Left renal cortex interstitium (tissue), 4 donors: Measurements from ENCODE around the gene ENKUR. TPM values are rescaled to one million over a fixed set of nuclear protein-coding genes. Genes with fewer than 3 reads are reported as not detected.

Source experiments
- DNase-seq, 4 donors: peaks; one replicate each; pipeline ENCODE4 v3.0.0-alpha.2; 2013; ENCODE audit warnings: low read depth in 4 of 4, low spot score in 2 of 4, missing footprints in 1 of 4
- polyA plus RNA-seq, 4 donors: library from polyadenylated mRNA; unstranded; fragments of 120-200 nt; gene quantifications; one replicate each; pipeline ENCODE4 v1.2.1, GENCODE V29; 2013; ENCODE audit not compliant: insufficient read length in 4 of 4

The ENKUR gene
- polyA plus RNA-seq, 4 donors = 3.5 to 5.0 (median 4.5) TPM

GRCh38 chr10:24951201-24952142, 64.5 kb downstream of the ENKUR start:
- peak in 2 of 4 donors; percentile 50 to 53 for DNase-seq

GRCh38 chr10:24950439-24950838, 65.5 kb downstream of the ENKUR start:
- DNase-seq = no peak

- no peak for DNase-seq
Observed at GRCh38 chr10:24949616-24950015, 66.3 kb downstream of the ENKUR start.

GRCh38 chr10:24947304-24948097, 68.5 kb downstream of the ENKUR start:
- no peak for DNase-seq

GRCh38 chr10:24944512-24945255, 71.3 kb downstream of the ENKUR start:
- no peak for DNase-seq

- DNase-seq = no peak
Observed at GRCh38 chr10:24938525-24938924, 77.4 kb downstream of the ENKUR start.

- no peak for DNase-seq
Observed at GRCh38 chr10:24938076-24938475, 77.9 kb downstream of the ENKUR start.

GRCh38 chr10:24935504-24936292, 80.3 kb downstream of the ENKUR start:
- DNase-seq = no peak

Other genes starting within 250 kb of the ENKUR start
- 10 to 100 TPM; 36.5 to 49.2 (median 44.0) TPM for gene PRTFDC1, start 63.6 kb downstream of the ENKUR start, polyA plus RNA-seq
- 10 to 100 TPM; 13.8 to 16.8 (median 15.4) TPM for gene THNSL1, start 454 bp upstream of the ENKUR start, polyA plus RNA-seq
- gene GPR158, start 158.8 kb upstream of the ENKUR start, polyA plus RNA-seq = under 1 TPM; 0.27 to 0.35 (median 0.29) TPM